GM12891 (cell line): ENCODE results near the gene FGD2.

Experiments used
- PAX5 ChIP-seq: IDR thresholded peaks from 2 replicates; pipeline ENCODE4 v1.6.1; 2011; ENCODE audit warnings: low read length, moderate library complexity, mild to moderate bottlenecking; ENCODE audit not compliant: insufficient read depth, severe bottlenecking
- POLR2A ChIP-seq: IDR thresholded peaks from 2 replicates; pipeline ENCODE4 v1.6.1; 2011; ENCODE audit warnings: low read depth, low read length, control low read depth
- POLR2AphosphoS5 ChIP-seq: IDR thresholded peaks from 2 replicates; pipeline ENCODE4 v1.6.1; 2011; ENCODE audit warnings: low read depth, low read length, control low read depth
- SPI1 ChIP-seq: IDR thresholded peaks from 2 replicates; pipeline ENCODE4 v1.6.1; 2011; ENCODE audit warnings: low read depth, low read length, control low read depth
- TAF1 ChIP-seq: IDR thresholded peaks from 2 replicates; pipeline ENCODE4 v1.6.1; 2011; ENCODE audit warnings: low read depth, low read length, control low read depth

DNA sequence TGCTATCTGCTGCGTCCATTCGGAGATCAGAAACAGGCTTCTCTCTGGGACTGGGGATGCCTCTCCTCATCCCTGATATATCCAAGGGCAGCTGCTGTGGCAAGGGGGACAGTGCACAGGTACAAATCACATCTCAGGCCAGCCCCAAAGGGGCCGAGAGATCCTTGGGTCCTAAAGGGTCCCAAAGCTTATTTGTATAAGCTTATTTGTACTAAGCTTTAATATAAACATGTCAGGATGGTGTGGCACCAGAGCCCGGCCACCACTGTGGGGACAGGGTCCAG lies 45.3 kb downstream of the FGD2 start:
- no peak for TF ChIP-seq POLR2A
- no peak for TF ChIP-seq TAF1
- no peak for TF ChIP-seq POLR2AphosphoS5
- no peak for TF ChIP-seq PAX5
- no peak for TF ChIP-seq SPI1
